ENCODE measurements around the gene ADGRG3.
"Not testable (repeated sequence)": the region's sequence is repeated elsewhere in the genome, so short reads cannot be mapped to it uniquely, and the experiment has no call there.

ADGRG3 gene

DNA sequence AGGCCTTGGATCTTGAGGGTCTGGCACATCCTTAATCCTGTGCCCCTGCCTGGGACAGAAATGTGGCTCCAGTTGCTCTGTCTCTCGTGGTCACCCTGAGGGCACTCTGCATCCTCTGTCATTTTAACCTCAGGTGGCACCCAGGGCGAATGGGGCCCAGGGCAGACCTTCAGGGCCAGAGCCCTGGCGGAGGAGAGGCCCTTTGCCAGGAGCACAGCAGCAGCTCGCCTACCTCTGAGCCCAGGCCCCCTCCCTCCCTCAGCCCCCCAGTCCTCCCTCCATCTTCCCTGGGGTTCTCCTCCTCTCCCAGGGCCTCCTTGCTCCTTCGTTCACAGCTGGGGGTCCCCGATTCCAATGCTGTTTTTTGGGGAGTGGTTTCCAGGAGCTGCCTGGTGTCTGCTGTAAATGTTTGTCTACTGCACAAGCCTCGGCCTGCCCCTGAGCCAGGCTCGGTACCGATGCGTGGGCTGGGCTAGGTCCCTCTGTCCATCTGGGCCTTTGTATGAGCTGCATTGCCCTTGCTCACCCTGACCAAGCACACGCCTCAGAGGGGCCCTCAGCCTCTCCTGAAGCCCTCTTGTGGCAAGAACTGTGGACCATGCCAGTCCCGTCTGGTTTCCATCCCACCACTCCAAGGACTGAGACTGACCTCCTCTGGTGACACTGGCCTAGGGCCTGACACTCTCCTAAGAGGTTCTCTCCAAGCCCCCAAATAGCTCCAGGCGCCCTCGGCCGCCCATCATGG is 4.0 kb upstream of the ADGRG3 start:
- no peak for DNase-seq

DNA sequence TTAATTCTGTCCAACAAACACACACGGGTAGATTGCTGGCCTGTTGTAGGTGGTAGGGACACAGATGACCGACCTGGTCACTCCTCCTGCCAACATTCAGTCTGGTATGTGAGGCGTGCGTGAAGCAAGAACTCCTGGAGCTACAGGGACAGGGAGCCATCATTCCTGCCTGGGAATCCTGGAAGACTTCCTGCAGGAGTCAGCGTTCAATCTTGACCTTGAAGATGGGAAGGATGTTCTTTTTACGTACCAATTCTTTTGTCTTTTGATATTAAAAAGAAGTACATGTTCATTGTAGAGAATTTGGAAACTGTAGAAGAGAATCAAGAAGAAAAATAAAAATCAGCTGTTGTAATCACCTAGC is 3.5 kb upstream of the ADGRG3 start:
- no peak for DNase-seq

DNA sequence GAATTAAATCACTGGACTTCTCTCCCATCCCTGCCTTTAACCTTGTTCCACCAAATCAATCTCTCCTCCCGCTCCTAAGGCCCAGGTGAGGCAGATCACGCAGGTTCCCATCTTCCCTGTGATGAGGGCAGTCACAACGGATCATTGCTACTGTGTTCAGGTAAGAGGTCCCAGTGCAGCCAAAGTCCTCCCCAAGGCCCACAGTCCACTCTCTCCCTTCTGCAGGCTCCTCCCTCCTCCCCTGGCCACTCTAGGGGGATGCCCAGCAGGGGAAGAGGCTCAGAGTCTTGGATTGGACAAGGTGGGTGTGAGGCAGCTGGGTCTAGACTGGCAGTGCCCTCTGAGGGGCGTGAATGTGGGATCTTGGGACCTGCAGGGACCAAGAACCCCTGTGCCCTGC is 2.6 kb upstream of the ADGRG3 start:
- DNase-seq = no peak

DNA sequence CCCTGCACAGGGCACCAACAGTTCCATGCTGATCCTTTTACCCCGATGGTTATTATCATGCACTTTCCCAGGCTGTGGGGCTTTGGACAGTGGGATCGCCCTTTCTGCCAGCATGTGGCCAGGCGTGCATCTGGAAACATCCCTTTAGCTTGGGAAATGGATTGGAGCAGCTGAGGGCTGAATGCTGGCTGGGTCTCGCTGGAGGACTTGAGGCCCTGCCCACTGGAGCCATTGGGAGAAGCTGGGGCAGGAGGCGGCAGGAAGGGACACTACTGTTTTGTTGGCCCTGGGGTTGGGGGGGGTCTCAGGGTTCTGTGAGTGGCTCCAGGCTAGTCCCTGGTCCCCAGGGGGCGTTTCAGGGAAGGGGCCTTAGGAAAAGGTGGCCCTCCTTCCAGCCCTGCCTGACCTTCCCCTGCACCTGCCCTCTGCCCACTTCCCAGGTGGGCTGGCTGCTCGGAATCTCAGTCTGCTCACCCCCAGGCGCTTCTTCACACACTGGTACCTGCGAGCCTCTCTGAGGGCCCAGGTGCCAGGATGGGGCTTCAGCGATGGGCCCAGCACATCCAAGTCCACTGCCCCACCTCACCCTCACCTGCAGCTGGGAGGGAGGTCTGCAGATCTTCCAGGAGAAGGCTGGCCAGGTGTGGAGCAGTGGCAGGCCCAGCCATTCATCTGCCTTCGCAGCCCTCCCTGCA is 1.6 kb upstream of the ADGRG3 start:
- DNase-seq = no peak

DNA sequence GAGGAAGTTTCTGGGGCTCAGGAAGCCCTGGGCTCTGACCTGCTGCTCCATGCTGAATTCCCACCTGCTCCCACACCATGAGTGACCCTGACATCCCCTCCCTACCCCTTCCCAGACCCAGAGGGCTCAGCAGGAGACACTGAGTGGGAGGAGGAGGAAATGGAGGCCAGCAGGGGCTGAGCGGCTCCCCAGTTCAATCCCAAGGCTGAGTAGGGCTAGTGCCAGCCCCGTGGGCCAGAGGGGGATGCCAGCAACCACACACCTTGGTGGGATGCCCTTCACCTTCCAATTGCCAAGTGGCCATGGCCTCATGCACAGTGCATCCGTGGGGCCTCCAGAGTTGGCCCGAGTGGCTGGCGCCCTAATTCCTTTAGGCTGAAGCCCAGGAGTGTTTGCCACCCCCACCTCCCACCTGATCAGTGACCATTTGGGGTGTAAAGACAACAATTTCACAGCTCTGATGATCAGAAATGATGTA is 1.0 kb upstream of the ADGRG3 start:
- DNase-seq = no peak

DNA sequence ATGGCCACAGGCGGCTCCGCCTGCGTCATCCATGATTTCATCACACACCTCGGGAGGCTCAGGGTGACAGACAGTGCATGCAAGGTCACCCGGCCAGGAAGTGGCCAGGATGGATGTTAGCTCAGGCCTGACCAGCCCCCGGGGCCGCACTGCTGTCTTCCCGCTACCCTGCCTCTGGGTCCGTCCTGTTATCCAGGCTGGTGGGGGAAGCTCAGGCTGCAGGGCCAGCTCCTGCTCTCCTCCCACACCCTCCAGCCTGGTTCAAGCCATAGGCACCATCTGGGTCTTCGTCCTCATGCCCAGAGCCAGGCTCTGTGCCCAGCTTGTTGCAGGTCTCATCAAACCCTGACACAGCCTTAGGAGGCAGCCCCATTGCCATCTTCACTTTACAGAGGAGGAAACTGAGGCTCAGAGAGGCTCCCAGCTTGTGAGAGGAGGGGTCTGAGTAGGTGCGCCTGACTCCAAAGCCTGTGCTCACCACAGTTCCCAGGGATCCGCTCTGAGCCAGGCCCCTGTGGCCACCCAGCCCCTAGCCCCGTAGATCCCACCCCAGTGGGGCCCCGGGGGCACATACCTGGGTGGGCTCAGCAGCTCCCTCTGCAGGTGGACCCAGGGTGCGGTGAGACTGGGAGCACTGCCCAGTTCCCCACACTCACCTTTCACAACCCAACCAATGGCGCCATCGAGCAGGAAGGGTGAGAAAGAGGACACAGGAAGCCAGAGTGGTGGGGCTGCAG is 412 bp upstream of the ADGRG3 start:
- no peak for DNase-seq

DNA sequence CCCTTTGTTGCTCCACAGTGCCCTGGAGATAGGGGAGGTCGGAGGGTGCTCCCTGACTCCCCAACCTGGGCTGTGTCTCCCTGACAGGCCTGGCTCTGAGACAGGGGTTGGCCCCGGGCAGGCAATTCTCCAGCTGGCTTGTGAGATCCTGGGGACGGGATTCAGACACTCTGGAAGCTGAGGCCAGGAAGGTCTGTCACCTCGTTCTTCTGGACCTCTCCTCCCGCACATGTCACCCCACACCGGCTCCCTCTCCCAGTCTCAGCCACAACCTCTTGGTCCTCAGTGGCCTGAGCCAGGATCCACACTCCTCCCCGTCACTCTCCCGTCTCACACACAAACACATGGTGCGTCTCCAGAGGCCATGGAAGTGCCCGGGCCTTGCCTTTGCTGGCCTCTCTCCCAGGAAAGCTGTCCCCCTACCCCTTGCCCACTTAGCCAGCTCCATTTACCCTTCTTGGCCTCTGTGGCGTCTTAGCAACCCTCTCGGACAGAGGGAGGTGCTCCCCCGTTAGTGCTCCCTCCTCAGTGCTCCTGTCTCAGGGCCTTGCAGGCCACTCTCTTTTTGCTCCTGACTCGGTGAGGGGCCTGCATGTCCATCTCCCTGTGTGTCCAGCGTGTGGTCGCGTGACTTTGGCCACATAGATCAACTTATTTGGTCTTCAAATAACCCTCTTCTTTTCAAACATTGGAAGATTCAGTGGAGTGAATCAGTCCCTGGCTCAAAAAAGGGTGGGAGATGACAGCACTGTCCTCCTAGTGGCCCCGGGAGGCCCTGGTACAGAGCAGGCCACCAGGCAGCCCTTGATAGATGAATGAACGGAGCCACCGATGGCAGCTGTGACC is 747 bp downstream of the ADGRG3 start:
- no peak for DNase-seq

DNA sequence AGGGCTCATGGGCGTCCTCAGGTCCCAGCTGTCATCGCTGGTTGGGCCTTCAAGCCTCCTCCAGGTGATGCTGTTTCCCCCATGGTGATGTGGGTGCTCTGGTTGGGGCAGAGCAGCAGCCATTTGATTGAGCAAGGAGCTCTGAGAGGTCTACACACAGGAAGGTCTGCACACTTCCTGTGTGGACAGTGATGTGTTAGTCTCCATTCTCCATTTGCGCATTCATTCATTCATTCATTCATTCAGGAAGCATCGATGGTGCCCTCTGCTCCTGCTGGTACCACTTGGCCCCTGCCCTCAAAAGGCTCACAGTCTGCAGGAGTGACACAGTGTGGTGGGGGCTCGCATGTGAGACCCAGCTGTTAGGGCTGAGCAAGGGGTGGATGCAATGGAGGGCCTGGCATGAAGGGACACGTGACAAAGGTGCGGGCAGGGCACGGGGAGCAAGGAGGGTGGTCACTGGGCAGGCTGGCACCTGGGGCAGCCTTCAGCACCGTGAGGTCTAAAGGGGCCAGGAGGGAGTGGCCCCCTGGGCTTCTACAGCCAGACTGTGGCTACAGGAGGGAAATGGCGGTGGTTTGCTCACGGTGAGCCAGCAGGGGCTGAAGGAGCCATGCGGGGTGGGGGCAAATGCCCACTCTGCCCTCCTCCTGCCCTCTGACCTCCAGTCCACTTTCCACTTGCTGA is 1.5 kb downstream of the ADGRG3 start:
- DNase-seq = no peak

DNA sequence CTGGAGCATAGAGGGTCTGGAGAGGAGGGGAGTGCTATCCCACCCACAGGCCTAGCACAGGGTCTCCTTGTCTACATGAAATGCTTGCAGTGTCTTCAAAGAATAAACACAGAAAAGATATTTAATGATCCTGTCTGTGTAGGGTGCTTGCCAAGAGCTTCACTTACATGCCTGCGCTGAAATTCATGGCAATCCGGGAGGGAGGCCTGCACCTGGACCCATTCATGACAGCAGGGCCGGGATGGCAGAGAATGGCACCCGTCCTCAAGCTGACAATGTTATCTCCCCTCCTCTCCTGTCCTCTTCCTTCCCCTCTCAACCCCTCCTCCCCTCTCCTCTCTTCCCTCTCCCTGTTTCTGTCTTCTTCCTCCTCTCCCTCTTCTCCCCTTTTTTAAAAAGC is 2.1 kb downstream of the ADGRG3 start:
- no peak for DNase-seq

DNA sequence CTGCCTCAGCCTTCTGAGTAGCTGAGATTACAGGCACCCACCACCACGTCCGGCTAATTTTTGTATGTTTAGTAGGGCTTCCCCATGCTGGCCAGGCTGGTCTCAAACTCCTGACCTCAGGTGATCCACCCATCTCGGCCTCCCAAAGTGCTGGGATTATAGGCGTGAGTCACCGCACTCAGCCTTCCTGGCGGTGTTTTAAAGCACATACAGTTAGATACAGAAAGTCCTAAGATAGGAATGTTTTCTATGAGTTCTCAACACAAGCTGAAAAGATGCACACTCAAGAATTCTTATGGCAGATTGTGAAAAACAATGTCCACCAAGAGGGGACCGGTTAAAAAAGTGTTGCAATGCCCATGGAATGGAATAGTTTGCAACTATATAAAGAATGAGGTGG is 3.3 kb downstream of the ADGRG3 start:
- DNase-seq = not testable (repeated sequence)

DNA sequence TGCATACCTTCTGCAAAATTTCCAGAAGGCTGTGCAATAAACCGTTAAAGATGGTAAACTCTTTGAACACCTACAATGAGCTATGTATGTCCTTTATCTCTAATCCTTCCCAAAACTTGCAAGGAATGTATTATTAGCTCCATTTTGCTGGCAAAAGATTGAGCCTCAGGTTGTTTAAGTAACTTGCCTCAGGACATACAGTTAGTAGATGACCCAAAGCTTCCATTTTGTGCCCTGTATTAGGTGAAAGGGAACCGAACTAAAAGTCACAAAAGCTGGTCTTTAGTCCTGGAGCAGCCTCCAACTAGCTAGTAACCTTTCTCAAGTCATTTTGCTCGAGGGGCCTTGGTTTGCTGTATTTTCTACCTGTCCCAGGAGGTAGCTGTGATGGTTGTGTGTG is 4.3 kb downstream of the ADGRG3 start:
- no peak for DNase-seq

DNA sequence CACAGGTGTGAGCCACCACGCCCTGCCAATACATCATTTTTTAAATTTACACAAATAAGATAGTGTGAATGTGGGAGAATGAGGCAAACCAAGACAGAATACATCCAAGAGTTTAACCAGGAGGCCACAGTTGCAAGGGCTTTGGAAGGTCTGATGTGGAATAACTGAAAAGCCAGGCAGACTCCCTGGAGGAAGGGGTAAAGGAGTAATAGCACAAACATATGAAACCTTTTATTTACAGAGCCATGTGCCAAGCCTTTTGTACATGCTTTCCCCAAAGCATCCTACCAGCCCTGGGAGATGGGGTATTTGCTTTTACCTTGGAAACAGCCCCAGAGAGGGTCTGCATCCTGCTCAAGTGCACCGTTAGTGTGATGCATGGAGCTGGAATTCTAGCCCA is 4.7 kb downstream of the ADGRG3 start:
- no peak for DNase-seq

DNA sequence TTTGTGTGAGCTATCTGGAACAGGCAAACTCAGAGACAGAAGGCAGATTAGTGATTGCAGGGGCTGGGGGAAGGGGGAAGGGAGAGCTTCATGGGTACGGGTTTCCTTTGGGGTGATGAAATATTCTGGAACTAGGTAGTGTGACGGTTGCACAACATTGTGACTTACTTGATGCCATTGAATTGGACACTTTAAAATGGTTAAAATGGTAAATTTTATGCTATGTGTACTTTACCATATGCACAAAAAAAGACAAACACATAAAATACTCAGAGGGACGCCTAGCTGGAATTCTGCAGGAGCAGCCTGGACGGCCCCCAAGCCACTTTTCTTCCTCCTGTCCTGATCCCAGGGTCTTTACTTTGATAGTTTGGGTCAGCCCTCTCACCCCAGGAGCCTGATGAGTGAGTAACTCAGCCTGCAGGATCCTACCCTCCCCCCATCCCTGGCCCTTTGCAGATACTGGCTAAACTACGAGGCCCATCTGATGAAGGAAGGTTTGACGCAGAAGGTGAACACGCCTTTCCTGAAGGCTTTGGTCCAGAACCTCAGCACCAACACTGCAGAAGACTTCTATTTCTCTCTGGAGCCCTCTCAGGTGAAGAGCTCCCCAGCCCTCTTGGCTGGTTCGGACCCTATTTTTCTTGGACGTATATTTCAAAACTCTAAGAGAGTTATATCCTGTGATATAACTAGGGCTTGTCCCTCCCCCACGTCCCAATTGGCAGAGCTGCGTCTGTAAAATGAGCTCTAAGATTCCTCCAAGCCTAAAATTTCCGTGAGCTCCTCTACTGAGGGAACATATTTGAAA is 7.8 kb downstream of the ADGRG3 start:
- no peak for DNase-seq

DNA sequence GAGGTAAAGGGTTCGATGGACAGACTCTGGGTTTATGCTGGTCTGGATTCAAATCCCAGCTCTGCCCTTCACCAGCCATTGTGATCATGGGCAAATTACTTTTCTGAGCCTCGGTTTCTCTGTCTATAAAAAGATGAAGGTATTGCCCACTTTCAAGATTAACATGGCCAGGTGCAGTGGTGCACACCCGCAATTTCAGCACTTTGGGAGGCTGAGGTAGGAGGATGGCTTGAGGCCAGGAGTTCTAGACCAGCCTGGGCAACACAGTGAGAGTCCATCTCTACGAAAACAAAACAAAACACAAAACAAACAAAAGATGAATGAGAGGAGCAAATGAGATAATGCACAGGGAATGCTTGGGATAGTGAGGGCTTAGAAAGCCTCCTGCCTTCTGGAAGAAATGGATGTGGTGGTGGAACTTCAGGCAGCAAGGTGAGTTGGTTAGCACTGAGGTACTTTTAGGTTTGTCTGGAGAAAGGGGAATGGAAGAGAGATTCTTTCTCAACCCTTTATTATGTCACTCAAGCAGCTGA is 8.5 kb downstream of the ADGRG3 start:
- no peak for DNase-seq

DNA sequence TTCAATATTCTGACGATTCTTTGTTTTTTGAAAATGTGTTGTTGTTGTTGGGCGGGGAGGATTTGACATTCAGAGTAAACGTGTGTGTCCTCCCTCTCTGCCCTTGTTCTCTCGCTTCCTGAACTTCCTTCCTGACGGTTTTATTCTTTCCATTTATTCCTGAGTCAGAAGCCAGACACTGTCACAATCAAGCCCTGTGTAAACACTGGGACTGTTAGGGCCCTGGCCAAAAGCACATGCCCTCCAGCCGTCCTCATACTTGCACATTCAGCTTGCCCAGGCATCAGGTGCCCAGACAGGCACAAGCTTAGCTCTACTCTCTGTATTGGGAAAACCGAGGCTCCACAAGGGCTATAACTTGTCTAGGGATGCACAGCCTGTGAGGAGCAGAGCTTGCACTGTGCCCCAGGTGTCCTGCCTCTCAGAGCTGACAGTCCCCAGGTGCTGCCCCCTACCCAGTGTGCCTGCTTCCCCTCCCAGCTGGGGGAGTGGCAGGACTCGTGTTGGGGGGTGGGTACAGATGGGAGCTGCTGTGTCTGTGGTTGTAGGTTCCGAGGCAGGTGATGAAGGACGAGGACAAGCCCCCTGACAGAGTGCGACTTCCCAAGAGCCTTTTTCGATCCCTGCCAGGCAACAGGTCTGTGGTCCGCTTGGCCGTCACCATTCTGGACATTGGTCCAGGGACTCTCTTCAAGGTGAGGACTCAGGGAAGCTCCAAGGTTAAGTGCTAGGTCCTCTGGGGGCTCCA is 9.7 kb downstream of the ADGRG3 start:
- DNase-seq = no peak

DNA sequence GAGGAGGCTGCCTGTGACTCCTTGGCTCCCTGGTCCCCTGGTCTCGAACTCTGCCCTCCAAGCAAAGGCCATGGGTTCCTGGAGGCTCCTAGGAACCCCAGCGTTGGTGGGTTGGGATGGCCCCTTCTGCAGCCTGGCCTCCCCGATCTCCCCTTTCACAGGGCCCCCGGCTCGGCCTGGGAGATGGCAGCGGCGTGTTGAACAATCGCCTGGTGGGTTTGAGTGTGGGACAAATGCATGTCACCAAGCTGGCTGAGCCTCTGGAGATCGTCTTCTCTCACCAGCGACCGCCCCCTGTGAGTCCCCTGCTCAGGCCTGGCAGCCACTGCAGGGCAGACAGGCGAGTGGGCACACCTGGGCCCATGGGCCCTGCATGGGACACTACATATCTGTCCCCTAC is 10.9 kb downstream of the ADGRG3 start:
- DNase-seq = no peak

DNA sequence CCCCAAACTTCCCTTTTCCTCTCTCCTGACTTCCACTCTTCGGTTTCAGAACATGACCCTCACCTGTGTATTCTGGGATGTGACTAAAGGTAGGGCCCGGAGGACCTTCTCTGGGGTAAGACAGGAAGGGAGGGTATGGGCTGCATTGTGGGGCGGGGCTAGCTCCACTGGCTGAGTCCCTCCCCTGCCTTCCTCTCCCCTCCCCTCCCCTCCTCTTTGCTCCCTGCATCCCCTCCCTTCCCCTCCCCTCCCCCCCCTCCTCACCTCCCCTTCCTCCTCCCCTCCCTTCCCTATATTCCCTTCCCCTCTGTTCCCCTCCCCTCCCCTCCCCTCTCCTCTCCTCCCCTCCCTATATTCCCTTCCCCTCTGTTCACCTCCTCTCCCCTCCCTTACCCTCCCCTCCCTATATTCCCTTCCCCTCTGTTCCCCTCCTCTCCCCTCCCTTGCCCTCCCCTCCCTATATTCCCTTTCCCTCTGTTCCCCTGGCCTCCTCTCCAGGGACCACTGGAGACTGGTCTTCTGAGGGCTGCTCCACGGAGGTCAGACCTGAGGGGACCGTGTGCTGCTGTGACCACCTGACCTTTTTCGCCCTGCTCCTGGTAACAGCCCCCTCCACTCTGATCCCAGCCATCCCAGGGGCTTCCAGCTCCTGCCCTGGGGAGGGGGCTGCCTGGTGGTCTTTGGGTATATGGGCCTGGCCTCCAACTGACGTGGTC is 11.8 kb downstream of the ADGRG3 start:
- DNase-seq = no peak

DNA sequence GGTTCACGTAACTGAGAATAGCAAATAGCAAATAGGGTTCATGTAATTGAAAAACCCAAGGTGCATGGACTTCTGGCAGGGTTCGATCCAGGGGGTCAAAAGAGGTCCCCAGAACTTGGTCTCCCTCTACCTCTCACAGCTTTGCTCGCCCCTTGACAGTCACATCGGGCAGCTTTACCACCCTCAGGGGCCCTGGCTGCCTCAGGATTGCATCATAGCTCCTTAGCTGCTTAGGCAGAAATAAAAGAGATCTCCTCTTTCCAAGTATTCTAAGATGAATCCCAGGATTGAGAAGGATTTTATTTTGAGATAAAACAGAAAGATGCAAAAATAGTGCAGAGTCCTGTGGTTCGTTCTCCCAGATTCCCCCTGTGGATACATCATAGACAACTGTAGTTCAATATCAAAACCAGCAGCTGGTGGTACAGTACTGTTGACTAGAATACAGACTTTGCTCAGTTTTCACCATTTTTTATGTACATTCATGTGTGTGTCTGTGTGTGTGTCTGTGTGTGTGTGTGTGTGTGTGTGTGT is 12.8 kb downstream of the ADGRG3 start:
- DNase-seq = no peak

DNA sequence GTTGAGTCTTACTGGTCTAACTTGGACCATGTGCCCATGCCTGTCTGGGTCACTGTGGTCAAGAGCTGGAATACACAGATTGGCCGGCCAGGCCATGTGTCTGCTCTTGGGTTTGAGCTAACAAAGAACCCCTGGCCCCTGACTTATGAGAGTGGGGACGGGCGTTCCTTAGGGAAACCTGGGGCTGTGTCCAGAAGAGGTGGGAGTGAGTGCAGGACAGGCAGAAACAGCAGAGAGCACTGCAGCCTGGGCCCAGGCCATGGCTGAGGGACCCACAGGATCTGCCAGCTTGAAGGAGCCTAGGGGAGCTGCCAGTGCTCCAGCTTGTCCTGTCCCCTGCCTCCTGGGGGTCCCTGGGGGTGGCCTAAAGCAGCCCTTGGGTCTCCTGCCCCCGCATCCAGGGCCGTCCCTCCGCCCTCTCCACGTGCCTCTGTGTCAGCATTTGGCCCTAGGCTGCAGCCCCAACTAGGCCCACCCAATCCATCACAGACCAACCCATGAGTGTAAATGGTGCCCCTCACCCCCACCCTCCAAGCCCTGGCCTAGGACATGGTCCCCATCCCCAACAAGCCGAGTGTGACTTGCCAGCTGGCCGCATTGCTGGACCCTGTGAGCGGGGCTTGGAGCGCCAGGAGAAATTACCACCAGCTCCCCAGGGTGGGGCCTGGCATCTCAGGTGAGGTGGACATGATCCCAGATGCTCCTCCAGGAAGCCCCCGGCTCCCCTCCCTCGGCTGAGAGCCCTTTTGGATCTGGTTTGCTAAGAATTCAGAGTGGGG is 14.0 kb downstream of the ADGRG3 start:
- DNase-seq = no peak

Measured in NCI-H526 (cell line).